ENCODE measurements around the gene KCTD3.
A peak's percentile ranks its signal among the peaks of the same experiment; 100 is the strongest.

Gene KCTD3

GRCh38 chr1:215657047-215657446 lies 89.9 kb downstream of the KCTD3 start:
- DNase-seq (ENCODE audit: low spot score) = no peak

DNA sequence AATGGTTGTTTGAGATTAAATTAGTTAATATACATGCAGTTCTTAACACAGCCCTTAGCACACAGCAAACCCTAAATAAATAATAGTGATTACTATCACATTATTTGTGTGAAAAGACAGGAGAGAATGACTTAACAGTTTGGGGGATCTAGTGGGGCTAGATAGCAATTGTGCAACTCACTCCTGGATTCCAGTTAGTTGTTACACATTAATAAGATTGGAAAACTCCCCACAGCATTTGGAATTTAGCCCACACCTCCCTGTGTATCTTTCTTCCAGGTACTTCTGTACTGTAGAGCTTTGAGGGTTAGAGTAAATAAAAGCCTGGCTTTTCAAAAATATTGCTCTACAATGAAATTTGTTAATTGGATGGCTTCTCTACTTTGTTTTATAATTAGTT lies 93.2 kb downstream of the KCTD3 start:
- no peak for DNase-seq (ENCODE audit: low spot score)

GRCh38 chr1:215661033-215661432 lies 93.9 kb downstream of the KCTD3 start:
- DNase-seq (ENCODE audit: low spot score) = no peak

DNA sequence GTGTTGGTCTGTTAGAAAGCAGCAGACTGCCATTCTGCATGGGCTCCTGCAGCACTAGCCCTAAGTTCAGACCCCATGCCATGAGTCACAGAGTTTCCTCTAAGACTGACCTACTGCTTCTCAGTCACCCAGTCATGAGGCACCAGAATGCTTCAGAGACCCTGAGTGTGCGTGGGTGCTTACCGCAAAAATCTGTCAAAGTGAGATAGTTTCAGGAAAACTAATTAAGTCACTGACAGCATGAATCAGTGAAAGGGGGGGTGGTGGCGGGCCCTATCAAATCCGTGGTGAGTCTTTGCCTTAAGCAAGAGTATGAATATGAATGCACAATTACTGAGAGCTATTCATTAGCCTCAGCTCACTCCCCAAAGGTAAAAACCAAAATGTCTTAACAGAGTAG lies 98.1 kb downstream of the KCTD3 start:
- peak; percentile 3 for DNase-seq (ENCODE audit: low spot score)

DNA sequence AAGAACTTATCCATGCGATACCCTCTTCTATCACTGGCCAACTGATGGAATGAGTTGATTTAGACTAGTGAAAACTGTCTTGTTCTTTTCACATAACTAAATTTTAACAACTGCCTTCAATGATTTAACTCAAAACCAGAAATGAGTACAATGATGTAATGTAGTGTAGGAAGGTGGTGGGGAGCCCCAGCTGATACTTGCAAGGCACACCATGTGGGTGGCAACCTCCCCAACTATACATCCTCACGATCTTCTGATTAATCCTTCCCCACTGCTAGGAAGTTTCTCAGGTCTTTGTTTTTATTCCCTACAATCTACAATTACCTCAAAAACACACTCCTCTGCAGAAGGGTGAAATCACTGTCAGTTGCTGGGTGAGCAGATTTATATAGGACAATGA lies 100.7 kb downstream of the KCTD3 start:
- peak; percentile 59 for DNase-seq (ENCODE audit: low spot score)

- DNase-seq (ENCODE audit: low spot score) = no peak
Observed at GRCh38 chr1:215669806-215670491, 102.8 kb downstream of the KCTD3 start.

Data from putamen (tissue), 1 donor.